ENCODE measurements around the gene STAT3.
"Not testable (repeated sequence)": the region's sequence is repeated elsewhere in the genome, so short reads cannot be mapped to it uniquely, and the experiment has no call there.

Gene STAT3

DNA sequence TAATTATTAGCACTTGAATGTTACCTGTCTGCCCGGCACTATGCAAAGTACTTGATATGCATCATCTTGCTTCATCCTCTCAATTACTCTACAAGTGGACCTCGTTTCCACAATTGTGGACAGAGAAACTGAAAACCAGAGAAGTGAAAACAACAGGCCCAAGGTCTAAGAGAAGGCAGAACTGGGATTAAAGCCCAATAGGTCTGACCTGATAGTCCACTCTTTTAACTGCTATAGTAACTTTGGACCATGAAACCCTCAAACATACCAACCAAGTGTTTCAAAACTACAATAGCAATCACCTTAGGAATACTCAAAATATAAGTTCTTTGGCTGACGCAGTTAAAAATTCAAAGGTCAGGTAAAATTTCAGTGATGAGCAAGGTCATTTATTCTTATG is 7.3 kb downstream of the STAT3 start:
- DNase-seq, result no peak

DNA sequence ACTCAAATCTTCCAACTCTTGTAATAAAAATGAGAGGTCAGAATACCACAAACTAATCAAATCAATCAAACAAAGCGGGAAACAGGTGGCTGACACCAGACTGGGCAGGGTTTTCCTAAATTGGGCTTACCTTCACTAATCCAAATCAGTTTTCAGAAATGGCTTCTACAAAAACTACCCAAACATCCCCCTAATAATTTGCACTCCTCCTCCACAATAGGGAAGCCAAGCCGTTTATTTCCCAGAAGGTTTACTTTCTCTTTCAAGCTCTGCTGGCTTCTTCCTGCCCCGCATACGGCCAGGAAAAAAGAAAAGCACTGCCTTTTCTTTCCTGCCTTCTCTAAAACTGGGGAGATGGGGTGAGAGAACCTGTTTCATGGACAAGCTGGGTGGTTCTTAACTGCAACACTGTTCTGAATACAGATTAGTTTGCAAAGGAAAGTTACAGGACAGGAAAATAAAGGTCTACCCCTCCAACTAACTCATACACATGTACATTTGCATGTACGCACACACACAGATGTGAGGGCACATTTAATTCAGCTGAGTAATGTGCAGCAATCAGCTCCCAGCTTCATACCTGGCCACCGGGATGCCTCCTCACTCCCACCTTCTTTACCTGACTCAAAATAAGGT is 9.2 kb downstream of the STAT3 start:
- no peak for DNase-seq

DNA sequence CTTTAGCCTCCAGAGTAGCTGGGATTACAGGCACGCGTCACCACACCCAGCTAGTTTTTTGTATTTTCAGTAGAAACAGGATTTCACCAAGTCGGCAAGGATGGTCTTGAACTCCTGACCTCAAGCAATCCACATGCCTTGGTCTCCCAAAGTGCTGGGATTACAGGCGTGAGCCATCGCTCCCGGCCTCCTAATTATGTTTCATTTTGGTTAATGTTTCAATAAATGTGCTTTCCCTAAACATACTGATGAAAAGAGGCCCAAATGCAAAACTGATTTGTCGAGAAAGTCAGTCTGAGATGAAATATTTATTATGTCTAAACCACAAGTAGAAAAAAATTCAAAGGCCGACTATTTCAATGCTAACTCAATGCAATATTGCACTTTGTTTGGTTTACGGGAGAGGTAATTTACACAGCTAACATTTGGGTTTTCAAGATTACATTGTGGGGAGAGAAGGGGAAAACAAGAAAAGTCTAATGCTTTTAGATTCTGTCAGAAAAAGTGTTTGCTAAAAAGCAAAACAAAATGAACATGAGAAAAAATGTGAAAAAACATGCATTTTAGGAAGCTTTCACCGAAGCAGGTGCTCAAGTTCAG is 9.8 kb downstream of the STAT3 start:
- DNase-seq, result no peak

DNA sequence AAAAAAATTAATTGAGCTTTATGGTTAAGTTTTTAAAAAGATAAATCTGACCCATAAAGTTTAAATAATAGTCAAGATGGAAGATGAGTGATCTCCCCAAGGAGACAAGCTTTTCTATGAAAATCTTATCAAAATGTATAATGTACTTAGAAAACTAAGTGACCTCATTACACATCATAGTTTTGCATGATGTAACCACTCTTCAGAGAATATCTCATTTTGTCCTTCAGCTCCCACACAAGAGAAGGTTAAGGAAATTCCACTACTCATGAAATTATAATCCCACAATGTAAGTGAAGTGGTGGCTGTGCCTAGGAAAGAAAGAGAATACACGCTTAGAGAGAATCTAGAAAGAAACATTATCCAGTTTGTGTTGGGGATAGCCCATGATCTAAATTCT is 14.3 kb downstream of the STAT3 start:
- no peak for DNase-seq

DNA sequence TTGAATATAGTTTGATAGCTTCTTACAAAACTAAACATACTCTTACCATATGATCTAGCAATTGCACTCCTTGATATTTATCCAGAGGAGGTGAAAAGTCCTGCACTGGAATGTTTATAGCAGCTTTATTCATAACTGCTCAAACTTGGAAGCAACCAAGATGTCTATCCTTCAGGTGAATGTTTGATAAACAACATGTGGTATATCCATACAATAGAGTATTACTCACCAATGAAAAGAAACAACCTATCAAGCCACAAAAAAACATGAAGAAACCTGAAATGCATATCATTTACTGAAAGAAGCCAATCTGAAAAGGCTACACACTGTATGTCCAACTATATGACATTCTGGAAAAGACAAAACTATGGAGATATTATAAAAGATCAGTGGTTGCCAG is 16.1 kb downstream of the STAT3 start:
- no peak for DNase-seq

DNA sequence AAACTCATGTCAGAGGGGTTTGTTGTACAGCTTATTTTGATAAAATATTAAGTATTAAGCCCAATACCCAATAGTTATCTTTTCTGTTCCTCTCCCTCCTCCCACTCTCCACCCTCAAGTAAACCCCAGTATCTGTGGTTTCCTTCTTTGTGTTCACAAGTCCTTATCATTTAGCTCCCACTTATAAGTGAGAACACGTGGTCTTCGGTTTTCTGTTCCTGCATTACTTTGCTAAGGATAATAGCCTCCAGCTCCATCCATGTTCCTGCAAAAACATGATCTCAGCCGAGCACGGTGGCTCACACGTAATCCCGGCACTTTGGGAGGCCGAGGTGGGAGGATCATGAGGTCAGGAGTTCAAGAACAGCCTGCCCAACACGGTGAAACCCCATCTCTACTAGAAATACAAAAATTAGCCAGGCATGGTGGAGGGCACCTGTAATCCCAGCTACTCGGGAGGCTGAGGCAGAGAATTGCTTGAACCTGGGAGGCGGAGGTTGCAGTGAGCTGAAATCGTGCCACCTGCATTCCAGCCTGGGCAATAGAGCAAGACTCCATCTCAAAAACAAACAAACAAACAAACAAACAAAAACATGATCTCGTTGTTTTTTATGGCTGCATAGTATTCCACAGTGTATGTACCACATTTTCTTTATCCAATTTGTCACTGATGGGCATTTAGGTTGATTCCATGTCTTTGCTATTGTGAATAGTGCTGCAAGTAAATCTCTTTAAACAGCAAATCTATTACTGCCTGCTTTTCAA is 19.3 kb downstream of the STAT3 start:
- not testable (repeated sequence) for DNase-seq

DNA sequence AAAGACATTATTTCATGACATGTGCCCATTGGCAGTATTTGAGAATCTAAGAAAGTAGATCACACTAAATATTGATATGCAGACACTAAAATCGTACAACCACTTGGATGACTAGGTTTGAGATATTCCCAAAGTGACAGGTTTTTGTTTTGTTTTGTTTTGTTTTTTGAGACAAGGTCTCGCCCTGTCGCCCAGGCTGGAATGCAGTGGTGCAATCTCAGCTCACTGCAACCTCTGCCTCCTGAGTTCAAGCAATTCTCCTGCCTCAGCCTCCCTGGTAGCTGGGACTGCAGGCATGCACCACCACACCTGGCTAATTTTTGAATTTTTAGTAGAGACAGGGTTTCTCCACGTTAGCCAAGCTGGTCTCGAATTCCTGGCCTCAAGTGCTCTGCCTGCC is 19.9 kb downstream of the STAT3 start:
- DNase-seq, result not testable (repeated sequence)

DNA sequence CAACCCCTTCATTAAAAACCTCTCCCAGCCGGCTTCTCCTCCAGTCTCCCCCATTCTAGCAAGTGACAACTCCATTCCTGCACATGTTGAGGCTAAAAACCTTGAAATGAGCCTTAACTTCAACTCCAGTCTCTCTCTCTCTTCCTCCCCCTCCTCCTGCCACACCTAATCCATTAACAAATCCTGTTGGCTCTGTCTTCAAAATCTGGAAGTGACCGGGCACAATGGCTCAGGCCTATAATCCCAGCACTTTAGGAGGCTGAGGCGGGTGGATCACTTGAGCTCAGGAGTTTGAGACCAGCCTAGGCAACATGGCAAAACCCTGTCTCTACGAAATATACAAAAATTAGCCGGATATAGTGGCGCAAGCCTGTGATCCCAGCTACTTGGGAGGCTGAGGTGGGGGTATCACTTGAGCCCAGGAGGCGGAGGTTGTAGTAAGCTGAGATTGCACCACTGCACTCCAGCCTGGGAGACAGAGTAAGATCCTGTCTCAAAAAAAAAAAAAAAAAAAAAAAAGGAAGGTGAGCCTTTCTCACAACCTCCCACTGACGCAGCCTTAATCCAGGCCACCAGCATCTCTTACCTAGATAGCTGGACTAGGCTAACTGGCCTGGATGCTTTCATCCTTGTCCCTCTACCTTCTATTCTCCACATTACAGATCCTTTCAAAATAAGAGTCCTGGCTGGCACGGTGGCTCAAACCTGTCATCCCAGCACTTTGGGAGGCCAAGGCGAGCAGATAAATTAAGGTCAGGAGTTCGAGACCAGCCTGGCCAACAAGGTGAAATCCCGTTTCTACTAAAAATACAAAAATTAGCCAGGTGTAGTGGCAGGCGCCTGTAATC is 21.8 kb downstream of the STAT3 start:
- not testable (repeated sequence) for DNase-seq

DNA sequence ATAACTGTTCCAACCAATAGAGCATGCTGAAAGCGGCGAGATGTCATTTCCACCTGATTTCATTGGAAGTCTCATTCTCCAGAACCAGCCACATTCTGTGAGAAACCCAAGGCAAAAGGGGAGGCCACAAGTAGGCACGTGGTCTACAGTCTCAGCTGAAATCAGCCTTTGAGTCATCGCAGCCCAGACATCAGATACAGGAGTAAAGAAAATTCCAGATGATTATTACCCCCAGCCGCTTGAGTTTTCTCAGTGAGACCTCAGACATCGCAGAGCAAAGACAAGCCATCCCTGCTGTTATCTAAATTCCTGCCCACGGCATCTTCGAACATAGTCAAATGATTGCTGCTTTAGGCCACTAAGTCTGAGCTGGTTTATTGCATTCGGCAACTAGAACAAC is 23.1 kb downstream of the STAT3 start:
- DNase-seq, result peak; percentile 85

DNA sequence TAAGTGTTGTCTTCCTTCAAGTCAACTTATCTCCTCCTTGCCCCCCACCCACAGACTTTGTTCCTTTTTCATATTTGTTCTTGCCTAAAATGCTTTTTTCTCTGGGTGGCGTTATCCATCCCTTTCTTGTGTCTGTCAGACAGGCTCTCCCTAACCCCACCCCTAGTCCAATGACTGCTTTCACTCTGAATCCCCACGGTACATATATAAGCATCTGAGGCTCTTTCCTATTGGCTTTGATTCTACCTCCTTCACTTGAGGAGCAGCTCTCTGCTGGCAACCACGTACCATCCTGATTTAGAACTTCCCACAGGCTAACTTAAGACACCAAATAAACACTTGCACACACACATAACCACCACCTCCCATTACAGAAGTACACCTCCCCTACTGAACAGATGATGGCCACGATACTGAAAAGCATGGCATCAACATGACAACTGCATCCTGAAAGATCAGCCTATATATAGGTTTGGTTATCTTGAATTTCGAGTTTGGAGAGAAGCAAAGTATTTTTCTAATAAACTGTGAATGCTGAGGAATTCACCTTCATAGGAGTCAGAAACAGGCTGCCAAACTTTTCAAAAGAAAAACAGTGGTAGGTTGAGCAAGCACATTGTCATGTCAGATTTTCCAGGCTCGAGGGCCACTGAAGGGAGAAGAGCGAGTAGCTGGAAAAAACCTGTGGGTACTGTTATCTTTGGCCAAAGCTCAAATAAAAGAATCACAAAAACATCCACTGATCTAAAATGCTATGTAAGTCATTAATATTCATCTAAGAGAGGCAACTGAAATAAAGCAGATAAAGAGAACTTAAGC is 24.3 kb downstream of the STAT3 start:
- peak; percentile 69 for DNase-seq

DNA sequence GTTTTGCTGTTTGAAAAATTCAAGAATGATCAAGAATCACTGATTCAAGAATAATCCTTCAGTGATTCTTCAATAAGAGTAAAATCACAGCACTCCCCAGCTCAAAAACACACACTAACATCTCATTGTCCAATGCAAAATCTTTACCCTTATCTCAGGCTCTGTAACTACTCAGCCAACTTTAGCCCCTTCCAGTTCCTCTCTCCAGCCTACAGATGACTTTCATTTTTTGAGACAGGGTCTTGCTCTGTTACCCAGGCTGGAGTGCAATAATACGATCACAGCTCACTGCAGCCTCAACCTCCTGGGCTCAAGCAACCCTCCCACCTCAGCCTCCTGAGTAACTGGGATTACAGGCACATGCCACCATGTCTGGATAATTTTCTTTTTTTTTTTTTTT is 25.0 kb downstream of the STAT3 start:
- no peak for DNase-seq

DNA sequence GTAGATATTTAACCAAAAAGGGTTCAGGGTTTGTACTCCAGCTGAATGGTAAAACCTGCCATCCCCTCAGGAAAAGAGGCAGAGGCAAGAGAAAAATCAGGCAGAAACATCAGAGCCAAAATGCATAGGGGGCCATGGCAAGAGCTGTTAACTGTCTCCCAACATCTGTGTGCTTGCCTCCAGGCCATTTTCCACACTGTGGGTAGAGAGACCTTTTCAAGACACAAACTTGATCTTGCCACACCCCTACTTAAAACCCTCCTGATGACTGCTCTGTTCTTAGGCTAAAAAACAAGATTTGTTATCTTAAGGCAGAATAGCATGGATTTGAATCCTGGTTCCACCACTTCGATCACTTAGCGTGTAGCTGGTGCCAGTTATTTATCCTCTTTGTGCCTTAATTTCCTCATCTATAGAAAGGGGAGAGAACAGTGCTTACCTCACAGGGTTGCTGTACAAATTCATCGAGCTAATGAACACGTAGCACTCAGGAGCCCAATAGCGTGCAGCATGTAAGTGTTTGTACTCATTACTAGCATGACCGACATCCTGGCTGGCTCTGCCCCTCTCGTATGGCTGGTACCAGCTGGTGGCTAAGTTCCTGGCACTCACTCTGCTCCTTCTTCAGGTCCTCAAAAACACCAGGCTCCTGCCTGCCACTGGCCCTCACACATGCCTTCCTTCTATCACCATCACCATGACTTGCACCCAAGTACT is 25.8 kb downstream of the STAT3 start:
- DNase-seq, result no peak

DNA sequence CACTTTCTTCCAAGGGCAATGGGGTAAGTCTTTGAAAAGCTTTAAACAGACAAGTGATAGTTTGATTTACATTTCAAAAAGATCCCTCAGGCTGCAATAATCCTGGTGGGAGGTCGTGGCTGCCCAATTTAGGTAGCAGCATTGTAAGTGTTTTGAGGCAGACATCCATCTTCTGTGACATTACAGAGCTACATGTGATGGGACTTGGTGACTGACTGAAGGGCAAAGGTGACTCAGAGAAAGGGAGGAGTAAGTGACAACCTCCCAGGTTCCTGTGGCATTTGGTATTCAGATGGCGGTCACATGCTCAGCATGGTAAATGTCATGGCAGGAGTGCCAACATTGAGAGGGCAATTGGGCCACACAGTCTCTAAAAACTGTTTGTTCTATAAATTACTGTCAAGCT is 26.5 kb downstream of the STAT3 start:
- no peak for DNase-seq

DNA sequence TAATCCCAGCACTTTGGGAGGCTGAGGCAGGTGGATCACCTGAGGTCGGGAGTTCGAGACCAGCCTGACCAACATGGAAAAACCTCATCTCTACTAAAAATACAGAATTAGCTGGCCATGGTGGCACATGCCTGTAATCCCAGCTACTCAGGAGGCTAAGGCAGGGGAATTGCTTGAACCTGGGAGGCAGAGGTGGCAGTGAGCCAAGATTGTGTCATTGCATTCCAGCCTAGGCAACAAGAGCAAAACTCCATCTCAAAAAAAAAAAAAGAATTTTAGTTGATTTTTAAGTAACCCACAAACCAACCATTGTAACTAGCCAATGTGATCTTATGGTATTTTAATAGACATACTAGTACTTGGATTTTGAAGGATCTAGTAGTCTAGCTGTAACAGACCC is 27.9 kb downstream of the STAT3 start:
- DNase-seq, result peak; percentile 69

DNA sequence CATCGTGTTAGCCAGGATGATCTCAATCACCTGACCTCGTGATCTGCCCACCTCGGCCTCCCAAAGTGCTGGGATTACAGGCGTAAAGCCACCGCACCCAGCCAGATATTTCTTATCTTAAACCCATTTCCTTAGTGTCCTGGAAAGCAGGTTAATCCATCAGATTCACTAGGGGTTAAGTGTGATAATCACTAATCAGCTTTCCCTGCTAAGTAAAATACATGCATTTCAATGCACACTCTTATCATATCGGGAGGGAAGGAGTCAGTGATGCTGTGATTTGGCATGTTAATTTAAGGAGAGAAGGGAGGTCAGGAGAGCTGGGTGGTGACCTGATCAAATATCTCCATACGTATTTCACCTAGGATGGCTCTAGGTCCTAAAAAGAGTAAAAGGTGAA is 29.1 kb downstream of the STAT3 start:
- no peak for DNase-seq

DNA sequence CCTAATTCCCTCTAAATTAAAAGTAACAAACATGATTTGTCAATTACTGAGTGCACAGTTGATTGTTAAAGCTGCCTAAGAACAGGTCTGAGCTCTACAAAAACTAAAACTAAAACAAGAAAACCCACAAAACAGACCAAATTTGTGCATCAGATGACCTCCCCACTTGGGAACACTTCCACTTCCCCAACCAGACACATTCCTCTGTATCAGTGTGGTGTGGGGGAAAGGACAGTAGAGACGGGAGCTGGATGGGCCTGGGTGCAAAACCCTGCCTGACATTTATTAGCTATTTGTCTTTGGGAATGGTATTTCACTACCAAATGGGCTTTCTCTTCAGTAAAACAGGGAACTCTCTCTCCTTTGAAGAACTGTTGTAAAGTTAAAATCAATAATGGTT is 29.8 kb downstream of the STAT3 start:
- no peak for DNase-seq

DNA sequence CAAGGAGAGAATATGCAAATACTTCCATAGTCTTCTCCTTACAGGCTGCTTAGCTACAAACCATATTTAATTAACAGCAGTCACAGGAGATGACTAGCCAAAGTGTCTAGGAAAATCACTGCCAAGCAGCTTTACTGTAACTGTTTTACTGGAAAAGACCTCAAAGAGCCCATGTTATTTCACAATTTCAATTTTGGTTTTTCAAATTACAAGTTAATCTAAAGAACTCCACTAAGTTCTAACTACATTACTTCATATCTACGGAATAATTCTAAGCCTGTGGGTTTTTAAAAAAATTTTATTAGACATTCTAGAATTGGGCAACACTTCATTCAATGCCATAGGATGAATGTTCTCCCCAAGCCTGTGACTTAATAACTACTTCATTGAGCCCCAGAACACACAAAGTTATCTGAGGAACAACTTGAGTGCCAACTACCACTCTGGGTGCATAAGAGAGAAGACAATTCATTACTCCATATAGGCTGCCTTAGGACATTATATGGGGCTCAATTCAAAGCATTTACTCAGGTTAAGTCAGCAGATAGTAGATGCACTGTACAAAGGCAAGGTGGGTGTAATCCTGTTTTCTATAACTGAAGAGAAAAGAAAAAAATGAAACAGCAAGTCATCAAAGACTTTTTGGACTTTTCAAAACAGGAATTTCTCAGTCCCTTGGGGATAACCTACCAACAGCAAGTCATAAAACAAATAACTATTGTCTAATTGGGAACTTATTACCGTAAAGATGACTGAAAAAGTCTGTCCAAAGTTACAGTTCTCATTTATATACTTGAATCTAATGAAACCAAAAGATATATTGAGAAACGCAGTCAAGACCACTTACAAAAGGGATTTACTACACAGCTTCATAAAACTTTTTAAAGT is 33.0 kb downstream of the STAT3 start:
- peak; percentile 52 for DNase-seq

DNA sequence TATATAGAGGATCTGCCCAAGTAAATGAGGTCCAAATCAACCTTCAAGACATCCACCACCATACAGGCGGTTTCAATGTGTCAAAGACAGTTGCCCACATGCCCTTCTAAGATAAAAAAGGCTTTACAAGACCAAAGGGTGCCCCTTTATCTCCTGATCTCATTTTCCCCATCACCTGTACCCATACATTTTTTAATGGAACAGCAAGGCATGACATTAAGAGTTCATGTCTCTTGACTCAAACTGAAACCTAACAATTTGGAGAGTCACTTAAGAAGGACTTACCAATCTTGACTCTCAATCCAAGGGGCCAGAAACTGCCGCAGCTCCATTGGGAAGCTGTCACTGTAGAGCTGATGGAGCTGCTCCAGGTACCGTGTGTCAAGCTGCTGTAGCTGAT is 40.1 kb downstream of the STAT3 start:
- DNase-seq, result no peak

DNA sequence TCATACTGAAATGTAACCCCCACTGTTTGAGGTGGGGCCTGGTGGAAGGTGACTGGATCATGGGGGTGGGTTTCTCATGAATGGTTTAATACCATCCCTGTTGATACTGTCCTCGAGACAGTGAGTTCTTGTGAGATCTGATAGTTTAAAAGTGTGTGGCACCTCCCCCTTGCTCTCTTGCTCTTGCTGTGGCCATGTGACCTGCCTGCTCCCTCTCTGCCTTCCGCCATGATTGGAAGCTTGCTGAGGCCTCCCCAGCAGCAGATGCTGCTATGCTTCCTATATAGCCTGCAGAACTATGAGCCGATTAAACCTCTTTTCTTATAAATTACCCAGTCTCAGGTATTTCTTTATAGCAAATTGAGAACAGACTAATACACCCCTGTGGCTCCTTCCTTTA is 40.6 kb downstream of the STAT3 start:
- DNase-seq, result no peak

DNA sequence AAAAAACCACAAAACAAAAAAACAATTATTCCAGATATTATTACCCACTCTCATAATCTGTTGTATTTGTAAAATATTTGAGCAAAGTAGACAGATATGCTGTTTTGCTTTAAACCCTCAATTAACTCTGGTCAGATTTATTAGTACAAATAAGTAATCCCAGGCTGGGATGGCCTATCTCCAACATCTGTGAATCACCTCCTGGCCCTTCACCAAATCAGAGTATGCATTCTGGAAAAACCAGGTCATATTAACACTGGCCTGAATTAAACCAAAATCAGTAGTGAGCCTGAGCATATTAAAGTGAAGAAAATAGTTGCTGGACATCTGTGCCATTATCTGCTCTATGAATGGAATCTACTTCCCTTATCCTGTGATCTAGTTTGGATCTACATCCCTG is 41.0 kb downstream of the STAT3 start:
- DNase-seq, result peak; percentile 85

DNA sequence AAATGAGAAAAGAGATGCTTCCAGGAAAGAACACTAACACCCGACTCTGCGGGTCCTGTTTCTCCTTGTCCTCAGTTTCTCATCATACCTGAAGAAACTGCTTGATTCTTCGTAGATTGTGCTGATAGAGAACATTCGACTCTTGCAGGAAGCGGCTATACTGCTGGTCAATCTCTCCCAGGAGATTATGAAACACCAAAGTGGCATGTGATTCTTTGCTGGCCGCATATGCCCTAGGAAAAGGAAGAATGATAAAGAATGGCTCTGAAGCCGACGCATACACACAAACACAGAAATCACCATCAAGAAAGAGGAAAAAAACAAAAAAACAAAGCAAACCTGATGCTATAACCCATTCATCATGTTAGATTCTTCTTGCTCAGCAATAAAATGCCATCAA is 41.8 kb downstream of the STAT3 start:
- no peak for DNase-seq

Data from fibroblast of skin of scalp (primary cell).